Parathyroid adenoma (tissue), 2 donors: ENCODE data around the gene ATPAF2.
"Not testable (repeated sequence)": the region's sequence is repeated elsewhere in the genome, so short reads cannot be mapped to it uniquely, and the experiment has no call there.

ENCODE experiments used
- H2AFZ ChIP-seq: fragments of 300-600 bp; sonication (generic); one replicate; pipeline ENCODE4 v1.7.0; 2017; ENCODE audit warnings: antibody characterized with exemption, mild to moderate bottlenecking
- H3K27ac ChIP-seq: fragments of 300-600 bp; sonication (generic); one replicate; pipeline ENCODE4 v1.7.0; 2017
- H3K27me3 ChIP-seq: fragments of 300-600 bp; sonication (generic); one replicate; pipeline ENCODE4 v1.7.0; 2017; ENCODE audit warnings: low read length; ENCODE audit not compliant: control insufficient read depth, insufficient read depth
- H3K36me3 ChIP-seq: fragments of 300-600 bp; sonication (generic); one replicate; pipeline ENCODE4 v1.7.0; 2017; ENCODE audit warnings: low read length; ENCODE audit not compliant: control insufficient read depth, insufficient read depth
- H3K4me1 ChIP-seq: fragments of 300-600 bp; sonication (generic); one replicate; pipeline ENCODE4 v1.7.0; 2017; ENCODE audit warnings: control low read depth
- H3K4me2 ChIP-seq: fragments of 300-600 bp; sonication (generic); one replicate; pipeline ENCODE4 v1.7.0; 2017; ENCODE audit warnings: low read length
- H3K4me3 ChIP-seq: fragments of 300-600 bp; sonication (generic); one replicate; pipeline ENCODE4 v1.7.0; 2017; ENCODE audit warnings: low read depth, low read length
- H3K79me2 ChIP-seq: fragments of 300-600 bp; sonication (generic); one replicate; pipeline ENCODE4 v1.7.0; 2017; ENCODE audit warnings: control low read depth
- H3K9ac ChIP-seq: fragments of 300-600 bp; sonication (generic); one replicate; pipeline ENCODE4 v1.7.0; 2017; ENCODE audit warnings: mild to moderate bottlenecking
- H3K9me3 ChIP-seq: fragments of 300-600 bp; sonication (generic); one replicate; pipeline ENCODE4 v1.7.0; 2017; ENCODE audit warnings: low read length; ENCODE audit not compliant: control insufficient read depth
- TF ChIP-seq, protein P1 (sequence below): fragments of 300-600 bp; sonication (generic); IDR thresholded peaks from one replicate; pipeline ENCODE4 v1.7.0; 2017; ENCODE audit warnings: antibody characterized with exemption, mild to moderate bottlenecking
- donor health status: primary hyperparathyroidism.

The ATPAF2 gene

DNA sequence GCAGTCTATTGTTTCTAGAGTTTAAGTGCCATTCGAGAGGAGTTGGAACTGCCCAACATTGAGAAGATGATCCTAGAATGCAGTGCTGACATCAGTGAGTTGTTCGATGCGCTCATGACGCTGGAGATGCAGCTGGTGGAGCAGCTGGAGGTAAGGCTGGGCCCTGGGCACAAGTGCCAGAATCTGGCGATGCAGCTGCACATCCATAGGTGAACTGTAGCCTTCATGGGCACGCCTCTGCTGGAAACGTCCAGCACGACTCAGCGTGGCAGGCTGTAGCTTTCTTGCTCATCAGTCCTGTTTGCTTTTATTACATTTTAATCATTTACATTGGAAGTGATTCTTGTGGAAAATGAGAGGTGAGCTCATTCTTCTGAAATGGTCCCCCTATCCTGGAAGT lies 34.6 kb downstream of the ATPAF2 start:
- no peaks in the 10 kb centered on the region for H3K36me3 ChIP-seq
- H3K27ac ChIP-seq: no peak overlapping the region
- H3K9ac ChIP-seq: no peak overlapping the region
- H3K4me2 ChIP-seq: no peak overlapping the region
- no peaks in the 10 kb centered on the region for H3K79me2 ChIP-seq
- TF ChIP-seq, protein P1, sequence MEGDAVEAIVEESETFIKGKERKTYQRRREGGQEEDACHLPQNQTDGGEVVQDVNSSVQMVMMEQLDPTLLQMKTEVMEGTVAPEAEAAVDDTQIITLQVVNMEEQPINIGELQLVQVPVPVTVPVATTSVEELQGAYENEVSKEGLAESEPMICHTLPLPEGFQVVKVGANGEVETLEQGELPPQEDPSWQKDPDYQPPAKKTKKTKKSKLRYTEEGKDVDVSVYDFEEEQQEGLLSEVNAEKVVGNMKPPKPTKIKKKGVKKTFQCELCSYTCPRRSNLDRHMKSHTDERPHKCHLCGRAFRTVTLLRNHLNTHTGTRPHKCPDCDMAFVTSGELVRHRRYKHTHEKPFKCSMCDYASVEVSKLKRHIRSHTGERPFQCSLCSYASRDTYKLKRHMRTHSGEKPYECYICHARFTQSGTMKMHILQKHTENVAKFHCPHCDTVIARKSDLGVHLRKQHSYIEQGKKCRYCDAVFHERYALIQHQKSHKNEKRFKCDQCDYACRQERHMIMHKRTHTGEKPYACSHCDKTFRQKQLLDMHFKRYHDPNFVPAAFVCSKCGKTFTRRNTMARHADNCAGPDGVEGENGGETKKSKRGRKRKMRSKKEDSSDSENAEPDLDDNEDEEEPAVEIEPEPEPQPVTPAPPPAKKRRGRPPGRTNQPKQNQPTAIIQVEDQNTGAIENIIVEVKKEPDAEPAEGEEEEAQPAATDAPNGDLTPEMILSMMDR: no peak
- no peak overlapping the region for H3K4me3 ChIP-seq
- no peaks in the 10 kb centered on the region for H3K27me3 ChIP-seq
- no peaks in the 10 kb centered on the region for H3K4me1 ChIP-seq
- no peak overlapping the region for H2AFZ ChIP-seq
- no peaks in the 10 kb centered on the region for H3K9me3 ChIP-seq

GRCh38 chr17:18002171-18002570 lies 36.8 kb downstream of the ATPAF2 start:
- H3K4me1 ChIP-seq: no peaks in the 10 kb centered on the region
- no peak overlapping the region for H2AFZ ChIP-seq
- H3K36me3 ChIP-seq: no peaks in the 10 kb centered on the region
- H3K27me3 ChIP-seq: no peaks in the 10 kb centered on the region
- TF ChIP-seq, protein P1: no peak
- no peak overlapping the region for H3K4me2 ChIP-seq
- H3K79me2 ChIP-seq: no peaks in the 10 kb centered on the region
- no peaks in the 10 kb centered on the region for H3K9me3 ChIP-seq
- no peak overlapping the region for H3K4me3 ChIP-seq
- H3K9ac ChIP-seq: no peak overlapping the region
- H3K27ac ChIP-seq: no peak overlapping the region

- H3K4me2 ChIP-seq: no peak overlapping the region
- H3K9me3 ChIP-seq: no peaks in the 10 kb centered on the region
- no peak overlapping the region for H3K4me3 ChIP-seq
- H2AFZ ChIP-seq: no peak overlapping the region
- H3K9ac ChIP-seq: no peak overlapping the region
- H3K4me1 ChIP-seq: no peaks in the 10 kb centered on the region
- H3K27ac ChIP-seq: no peak overlapping the region
- no peaks in the 10 kb centered on the region for H3K36me3 ChIP-seq
- no peaks in the 10 kb centered on the region for H3K79me2 ChIP-seq
- TF ChIP-seq, protein P1: no peak
- H3K27me3 ChIP-seq: no peaks in the 10 kb centered on the region
Measured at GRCh38 chr17:18000030-18000408, 38.9 kb downstream of the ATPAF2 start.

GRCh38 chr17:17999364-18000029 lies 39.5 kb downstream of the ATPAF2 start:
- no peaks in the 10 kb centered on the region for H3K4me1 ChIP-seq
- H3K36me3 ChIP-seq: no peaks in the 10 kb centered on the region
- no peaks in the 10 kb centered on the region for H3K79me2 ChIP-seq
- no peak overlapping the region for H2AFZ ChIP-seq
- H3K9ac ChIP-seq: no peak overlapping the region
- no peak overlapping the region for H3K4me3 ChIP-seq
- TF ChIP-seq, protein P1: no peak
- H3K9me3 ChIP-seq: no peaks in the 10 kb centered on the region
- no peak overlapping the region for H3K27ac ChIP-seq
- H3K4me2 ChIP-seq: no peak overlapping the region
- H3K27me3 ChIP-seq: no peaks in the 10 kb centered on the region

GRCh38 chr17:17998934-17999333 lies 40.0 kb downstream of the ATPAF2 start:
- no peaks in the 10 kb centered on the region for H3K4me1 ChIP-seq
- H3K4me2 ChIP-seq: no peak overlapping the region
- H3K79me2 ChIP-seq: no peaks in the 10 kb centered on the region
- H2AFZ ChIP-seq: no peak overlapping the region
- H3K9me3 ChIP-seq: no peaks in the 10 kb centered on the region
- H3K27me3 ChIP-seq: no peaks in the 10 kb centered on the region
- TF ChIP-seq, protein P1: no peak
- no peaks in the 10 kb centered on the region for H3K36me3 ChIP-seq
- H3K27ac ChIP-seq: no peak overlapping the region
- H3K9ac ChIP-seq: no peak overlapping the region
- no peak overlapping the region for H3K4me3 ChIP-seq

- not testable (repeated sequence) for H3K9me3 ChIP-seq, H2AFZ ChIP-seq, H3K79me2 ChIP-seq, H3K27me3 ChIP-seq, H3K4me1 ChIP-seq, H3K9ac ChIP-seq, H3K27ac ChIP-seq, H3K4me2 ChIP-seq, H3K4me3 ChIP-seq, H3K36me3 ChIP-seq
Measured at GRCh38 chr17:17995887-17996286, 43.1 kb downstream of the ATPAF2 start.
